ENCODE measurements around the gene RCAN3. TPM values are rescaled to one million over a fixed set of nuclear protein-coding genes. Genes with fewer than 3 reads are reported as not detected.

RCAN3 gene
- total RNA-seq, 1 donor from 2014 or later: 6.4 TPM

Other genes starting within 250 kb of the RCAN3 start
- not detected for gene GRHL3, start 183.5 kb upstream of the RCAN3 start, total RNA-seq
- 4.9 TPM for gene STPG1, start 89.1 kb upstream of the RCAN3 start, total RNA-seq
- gene NIPAL3, start 87.0 kb upstream of the RCAN3 start, total RNA-seq: 34.6 TPM
- 0.27 TPM for gene NCMAP, start 53.3 kb downstream of the RCAN3 start, total RNA-seq
- 65.5 TPM for gene SRRM1, start 140.5 kb downstream of the RCAN3 start, total RNA-seq
- gene CLIC4, start 242.6 kb downstream of the RCAN3 start, total RNA-seq: 358 TPM

Measured in left ventricle myocardium superior (tissue), 1 donor.